NT2/D1 (cell line): ENCODE data around the gene LIN7A.

Source experiments
- SUZ12 ChIP-seq: IDR thresholded peaks from 2 replicates; pipeline ENCODE4 v1.6.1; 2011; ENCODE audit not compliant: insufficient read length, insufficient read depth; ENCODE audit errors: extremely low read depth
- ZNF274 ChIP-seq: IDR thresholded peaks from 2 replicates; pipeline ENCODE4 v1.6.1; 2011; ENCODE audit warnings: mild to moderate bottlenecking, low read depth, low read length

DNA sequence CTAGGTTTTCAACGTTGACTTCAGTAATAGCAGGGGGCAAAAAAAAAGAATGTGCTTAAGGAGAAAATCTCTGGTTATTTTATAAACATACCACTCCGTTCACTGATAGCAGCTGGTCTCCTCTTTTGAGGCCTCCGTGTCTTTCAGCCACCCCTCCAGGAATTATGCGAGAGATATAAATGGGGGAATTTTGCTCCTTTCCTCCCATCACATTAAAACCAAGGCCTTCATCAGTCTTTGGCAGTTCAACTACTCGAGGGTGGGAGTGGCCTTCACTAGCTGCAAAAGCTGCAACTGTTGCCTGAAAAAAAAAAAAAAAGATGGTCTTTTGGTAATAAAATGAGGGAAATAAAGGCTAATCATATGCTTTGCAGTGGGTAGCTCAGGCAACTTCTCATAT lies 92.1 kb downstream of the LIN7A start:
- TF ChIP-seq SUZ12 = no peak
- no peak for TF ChIP-seq ZNF274
